ENCODE measurements around the gene BYSL. TPM values are rescaled to one million over a fixed set of nuclear protein-coding genes. Genes with fewer than 3 reads are reported as not detected.

Gene BYSL
- total RNA-seq, 1 experiment from 2014 or later = 89.7 TPM

DNA sequence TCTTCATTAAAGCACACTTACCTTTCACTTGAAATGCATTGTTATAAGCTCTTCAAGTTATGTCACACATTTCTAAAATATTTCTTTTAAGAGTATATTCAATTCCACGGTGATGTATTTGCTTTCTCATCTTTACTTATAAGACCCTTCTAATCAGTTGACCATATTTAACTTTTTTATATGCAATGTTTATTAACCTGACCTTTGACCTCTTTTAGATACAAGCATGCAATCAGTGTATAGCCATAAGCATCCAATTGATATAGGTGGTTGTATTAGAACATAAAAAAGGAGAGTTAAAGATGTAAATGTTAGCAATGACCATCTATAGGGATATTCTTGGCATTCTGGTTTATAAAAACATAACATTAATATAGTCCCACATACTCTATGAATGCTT, 35.4 kb upstream of the BYSL start:
- no peak overlapping the region for H3K27ac ChIP-seq (ENCODE audit: low read depth, low read length, poor library complexity, severe bottlenecking)
- no peaks in the 10 kb centered on the region for H3K9me3 ChIP-seq (ENCODE audit: low read depth, low read length, poor library complexity, severe bottlenecking)
- no TSS peak for BruUV-seq (replicated peaks)
- no peak for DNase-seq (ENCODE audit: low spot score)
- ChIA-PET POLR2A (ENCODE audit: low non-redundant PET) (no interaction called here), CTCF (no interaction called here)
- H3K4me3 ChIP-seq (ENCODE audit: low read depth, low read length, poor library complexity, severe bottlenecking) = no peak overlapping the region
- H3K27me3 ChIP-seq (replicated peaks; ENCODE audit: insufficient read depth, low read depth, low read length, poor library complexity) = no peaks in the 10 kb centered on the region
- intact Hi-C loops (cut with micrococcal nuclease; ENCODE audit: unreplicated experiment) = no loop called here
- TF ChIP-seq EZH2 (IDR thresholded peaks at IDR 0.05; ENCODE audit: borderline replicate concordance, low read depth, low read length, poor library complexity, severe bottlenecking) = no peak
- TF ChIP-seq, protein P1, sequence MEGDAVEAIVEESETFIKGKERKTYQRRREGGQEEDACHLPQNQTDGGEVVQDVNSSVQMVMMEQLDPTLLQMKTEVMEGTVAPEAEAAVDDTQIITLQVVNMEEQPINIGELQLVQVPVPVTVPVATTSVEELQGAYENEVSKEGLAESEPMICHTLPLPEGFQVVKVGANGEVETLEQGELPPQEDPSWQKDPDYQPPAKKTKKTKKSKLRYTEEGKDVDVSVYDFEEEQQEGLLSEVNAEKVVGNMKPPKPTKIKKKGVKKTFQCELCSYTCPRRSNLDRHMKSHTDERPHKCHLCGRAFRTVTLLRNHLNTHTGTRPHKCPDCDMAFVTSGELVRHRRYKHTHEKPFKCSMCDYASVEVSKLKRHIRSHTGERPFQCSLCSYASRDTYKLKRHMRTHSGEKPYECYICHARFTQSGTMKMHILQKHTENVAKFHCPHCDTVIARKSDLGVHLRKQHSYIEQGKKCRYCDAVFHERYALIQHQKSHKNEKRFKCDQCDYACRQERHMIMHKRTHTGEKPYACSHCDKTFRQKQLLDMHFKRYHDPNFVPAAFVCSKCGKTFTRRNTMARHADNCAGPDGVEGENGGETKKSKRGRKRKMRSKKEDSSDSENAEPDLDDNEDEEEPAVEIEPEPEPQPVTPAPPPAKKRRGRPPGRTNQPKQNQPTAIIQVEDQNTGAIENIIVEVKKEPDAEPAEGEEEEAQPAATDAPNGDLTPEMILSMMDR (conservative IDR thresholded peaks at IDR 0.05; ENCODE audit: low read depth, low read length) = no peak
- H3K36me3 ChIP-seq (ENCODE audit: insufficient read depth, low read length, poor library complexity, severe bottlenecking) = no peaks in the 10 kb centered on the region
- H3K4me1 ChIP-seq (ENCODE audit: insufficient read depth, low read length, poor library complexity, severe bottlenecking) = no peaks in the 10 kb centered on the region

DNA sequence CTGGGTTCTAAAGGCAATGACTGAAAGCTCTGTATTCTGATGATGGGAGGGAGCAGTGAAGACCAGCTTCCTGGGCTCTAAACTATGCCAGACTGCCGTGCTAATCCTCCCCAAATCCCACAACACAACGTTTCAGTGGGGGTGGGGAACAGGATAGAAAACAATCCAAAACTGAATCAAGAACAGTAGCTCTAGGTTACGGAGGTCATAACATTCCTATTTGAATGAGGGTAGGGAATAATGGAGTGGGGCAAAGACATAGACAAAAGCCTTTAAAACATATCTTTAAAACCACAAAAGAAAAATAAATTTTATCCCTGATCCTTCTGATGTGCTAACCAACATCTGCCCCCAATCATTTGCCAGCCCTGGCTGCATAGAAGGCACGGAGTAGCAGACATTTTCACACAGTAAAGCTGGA, 34.0 kb upstream of the BYSL start:
- intact Hi-C loops (cut with micrococcal nuclease; ENCODE audit: unreplicated experiment) = no loop called here
- H3K27me3 ChIP-seq (replicated peaks; ENCODE audit: insufficient read depth, low read depth, low read length, poor library complexity) = no peaks in the 10 kb centered on the region
- H3K9me3 ChIP-seq (ENCODE audit: low read depth, low read length, poor library complexity, severe bottlenecking) = no peaks in the 10 kb centered on the region
- no peaks in the 10 kb centered on the region for H3K36me3 ChIP-seq (ENCODE audit: insufficient read depth, low read length, poor library complexity, severe bottlenecking)
- no peak overlapping the region for H3K4me3 ChIP-seq (ENCODE audit: low read depth, low read length, poor library complexity, severe bottlenecking)
- BruUV-seq (replicated peaks) = no TSS peak
- TF ChIP-seq EZH2 (IDR thresholded peaks at IDR 0.05; ENCODE audit: borderline replicate concordance, low read depth, low read length, poor library complexity, severe bottlenecking) = no peak
- TF ChIP-seq, protein P1 (conservative IDR thresholded peaks at IDR 0.05; ENCODE audit: low read depth, low read length) = no peak
- no peak overlapping the region for H3K27ac ChIP-seq (ENCODE audit: low read depth, low read length, poor library complexity, severe bottlenecking)
- ChIA-PET POLR2A (ENCODE audit: low non-redundant PET) (interaction anchor here (0.6 kb wide), 1 partner anchor 20 kb away, joined by 4 read pairs; no protein-coding TSS in a partner anchor), CTCF (interaction anchor here (1.5 kb wide), 1 partner anchor 34 kb away, joined by 5 read pairs; the partner anchor contains the start of genes BYSL and MED20)
- H3K4me1 ChIP-seq (ENCODE audit: insufficient read depth, low read length, poor library complexity, severe bottlenecking) = no peaks in the 10 kb centered on the region
- DNase-seq (ENCODE audit: low spot score) = no peak

DNA sequence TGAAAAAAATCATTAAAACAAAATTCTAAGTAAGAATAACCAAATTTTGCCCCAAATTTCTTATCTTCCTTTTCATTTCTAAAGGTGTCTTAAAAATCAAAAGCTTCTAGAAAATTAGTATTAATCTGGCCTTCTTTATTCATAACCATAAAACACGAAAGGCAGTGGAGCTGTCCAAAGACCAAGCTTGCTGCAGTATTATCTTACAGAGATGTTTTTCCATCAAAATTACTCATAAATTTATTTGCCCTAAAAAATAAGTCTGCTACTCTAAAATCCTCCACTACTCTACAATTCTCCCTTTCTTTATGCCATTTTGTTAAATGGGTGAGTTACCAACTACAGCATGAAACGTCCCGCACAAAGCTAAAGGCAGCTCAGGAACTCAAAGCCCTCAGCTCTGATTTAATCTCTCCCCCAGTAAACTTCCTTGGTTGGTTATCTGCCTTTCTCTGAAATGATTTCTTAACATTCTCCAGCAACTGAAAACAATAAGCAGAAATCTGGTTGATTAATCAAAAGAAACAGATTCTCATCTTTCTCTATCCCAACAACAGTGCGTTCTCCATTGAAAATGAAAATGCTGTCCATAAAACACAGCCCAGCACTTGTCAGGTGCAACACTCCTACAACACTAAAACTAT, 28.3 kb upstream of the BYSL start:
- DNase-seq (ENCODE audit: low spot score) = no peak
- BruUV-seq (replicated peaks) = no TSS peak
- ChIA-PET CTCF (interaction anchor here (3.4 kb wide), 1 partner anchor 28 kb away, joined by 8 read pairs; the partner anchor contains the start of genes BYSL and MED20), POLR2A (ENCODE audit: low non-redundant PET) (no interaction called here)
- intact Hi-C loops (cut with micrococcal nuclease; ENCODE audit: unreplicated experiment) = no loop called here
- H3K27me3 ChIP-seq (replicated peaks; ENCODE audit: insufficient read depth, low read depth, low read length, poor library complexity) = no peaks in the 10 kb centered on the region
- TF ChIP-seq, protein P1 (conservative IDR thresholded peaks at IDR 0.05; ENCODE audit: low read depth, low read length) = no peak
- TF ChIP-seq EZH2 (IDR thresholded peaks at IDR 0.05; ENCODE audit: borderline replicate concordance, low read depth, low read length, poor library complexity, severe bottlenecking) = no peak
- H3K9me3 ChIP-seq (ENCODE audit: low read depth, low read length, poor library complexity, severe bottlenecking) = no peaks in the 10 kb centered on the region
- H3K27ac ChIP-seq (ENCODE audit: low read depth, low read length, poor library complexity, severe bottlenecking) = no peak overlapping the region
- H3K36me3 ChIP-seq (ENCODE audit: insufficient read depth, low read length, poor library complexity, severe bottlenecking) = no peaks in the 10 kb centered on the region
- H3K4me3 ChIP-seq (ENCODE audit: low read depth, low read length, poor library complexity, severe bottlenecking) = no peak overlapping the region
- H3K4me1 ChIP-seq (ENCODE audit: insufficient read depth, low read length, poor library complexity, severe bottlenecking) = peaks cover 11% of the 10 kb centered on the region

Measured in A673 (cell line).